Measurements from ENCODE around the gene CFAP299.
"Not testable (repeated sequence)": the region's sequence is repeated elsewhere in the genome, so short reads cannot be mapped to it uniquely, and the experiment has no call there.

Gene CFAP299

GRCh38 chr4:80393246-80393969, 57.9 kb downstream of the CFAP299 start:
- no peak for DNase-seq

- DNase-seq = no peak
Observed at GRCh38 chr4:80393970-80394250, 58.4 kb downstream of the CFAP299 start.

GRCh38 chr4:80407246-80407645, 71.7 kb downstream of the CFAP299 start:
- no peak for DNase-seq

- DNase-seq = no peak
Observed at GRCh38 chr4:80409809-80410208, 74.3 kb downstream of the CFAP299 start.

- DNase-seq = no peak
Observed at GRCh38 chr4:80412322-80412721, 76.8 kb downstream of the CFAP299 start.

GRCh38 chr4:80413086-80413485, 77.6 kb downstream of the CFAP299 start:
- DNase-seq = no peak

- no peak for DNase-seq
Observed at GRCh38 chr4:80417019-80417418, 81.5 kb downstream of the CFAP299 start.

GRCh38 chr4:80419946-80420345, 84.4 kb downstream of the CFAP299 start:
- no peak for DNase-seq

- no peak for DNase-seq
Observed at GRCh38 chr4:80420638-80421037, 85.1 kb downstream of the CFAP299 start.

- DNase-seq = no peak
Observed at GRCh38 chr4:80422727-80423404, 87.3 kb downstream of the CFAP299 start.

GRCh38 chr4:80423553-80424224, 88.2 kb downstream of the CFAP299 start:
- DNase-seq = no peak

GRCh38 chr4:80424225-80424581, 88.7 kb downstream of the CFAP299 start:
- DNase-seq = no peak

- DNase-seq = no peak
Observed at GRCh38 chr4:80425124-80426100, 89.9 kb downstream of the CFAP299 start.

GRCh38 chr4:80431203-80431965, 95.9 kb downstream of the CFAP299 start:
- no peak for DNase-seq

GRCh38 chr4:80434238-80434637, 98.7 kb downstream of the CFAP299 start:
- DNase-seq = no peak

- DNase-seq = no peak
Observed at GRCh38 chr4:80438016-80438415, 102.5 kb downstream of the CFAP299 start.

GRCh38 chr4:80439294-80440061, 103.9 kb downstream of the CFAP299 start:
- DNase-seq = not testable (repeated sequence)

GRCh38 chr4:80446248-80446647, 110.7 kb downstream of the CFAP299 start:
- no peak for DNase-seq

- DNase-seq = no peak
Observed at GRCh38 chr4:80446664-80447063, 111.1 kb downstream of the CFAP299 start.

- DNase-seq = no peak
Observed at GRCh38 chr4:80447493-80447892, 112.0 kb downstream of the CFAP299 start.

- no peak for DNase-seq
Observed at GRCh38 chr4:80448056-80448455, 112.5 kb downstream of the CFAP299 start.

- DNase-seq = no peak
Observed at GRCh38 chr4:80452055-80452454, 116.5 kb downstream of the CFAP299 start.
